NCI-H2196 treated with DMSO at 0.1 percent for 48 hours (cell line): ENCODE measurements around the gene ARMC6.
A peak's percentile ranks its signal among the peaks of the same experiment; 100 is the strongest.

Source experiments
- DNase-seq: peaks from one replicate; lab custom pipeline; 2025; ENCODE audit not compliant: unreplicated experiment; lab: John Stamatoyannopoulos, UW

The ARMC6 gene

GRCh38 chr19:19054315-19054938 lies 21.0 kb downstream of the ARMC6 start:
- DNase-seq, result no peak

GRCh38 chr19:19054939-19055440 lies 21.6 kb downstream of the ARMC6 start:
- no peak for DNase-seq

- DNase-seq, result no peak
Observed at GRCh38 chr19:19055701-19056100, 22.3 kb downstream of the ARMC6 start.

- no peak for DNase-seq
Observed at GRCh38 chr19:19056636-19057275, 23.4 kb downstream of the ARMC6 start.

GRCh38 chr19:19057317-19057716 lies 23.9 kb downstream of the ARMC6 start:
- no peak for DNase-seq

- DNase-seq, result no peak
Observed at GRCh38 chr19:19057720-19058119, 24.3 kb downstream of the ARMC6 start.

- no peak for DNase-seq
Observed at GRCh38 chr19:19059018-19059836, 25.8 kb downstream of the ARMC6 start.

GRCh38 chr19:19059837-19060611 lies 26.6 kb downstream of the ARMC6 start:
- peak; percentile 17 for DNase-seq

- peak; percentile 75 for DNase-seq
Observed at GRCh38 chr19:19061506-19061905, 28.1 kb downstream of the ARMC6 start.

GRCh38 chr19:19062454-19063182 lies 29.2 kb downstream of the ARMC6 start:
- DNase-seq, result peak; percentile 62

- DNase-seq, result peak; percentile 99
Observed at GRCh38 chr19:19063183-19064097, 30.0 kb downstream of the ARMC6 start, which contains the start of gene SLC25A42. Gene SLC25A42, plus strand, starts transcription at chr19:19063994. Its CDS starts 32,131 bp downstream, at chr19:19096125.

GRCh38 chr19:19064098-19064722 lies 30.8 kb downstream of the ARMC6 start:
- no peak for DNase-seq

- no peak for DNase-seq
Observed at GRCh38 chr19:19064811-19065745, 31.7 kb downstream of the ARMC6 start.

- no peak for DNase-seq
Observed at GRCh38 chr19:19067276-19068072, 34.1 kb downstream of the ARMC6 start.

- no peak for DNase-seq
Observed at GRCh38 chr19:19068659-19069654, 35.6 kb downstream of the ARMC6 start.

GRCh38 chr19:19071897-19072296 lies 38.5 kb downstream of the ARMC6 start:
- no peak for DNase-seq
